ENCODE measurements around the gene PKP4.

PKP4 gene

DNA sequence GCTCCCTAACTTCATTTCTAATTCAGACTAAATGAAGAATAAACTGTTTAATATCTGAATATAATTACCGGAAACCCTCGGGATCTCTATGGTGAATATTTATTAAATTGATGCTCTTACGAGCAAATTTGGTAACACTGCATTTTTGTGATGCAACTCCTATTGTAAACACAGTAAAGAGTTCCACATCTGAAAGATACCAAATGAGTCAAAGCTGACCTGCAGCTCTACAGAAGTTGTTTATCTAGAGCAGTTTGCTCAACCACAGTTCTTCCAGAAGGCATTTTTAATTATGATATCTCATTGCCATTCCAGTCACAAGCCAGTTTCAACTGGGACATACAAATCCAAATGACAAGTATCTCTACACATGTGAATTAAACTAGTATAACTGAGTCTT, 129.7 kb downstream of the PKP4 start:
- DNase-seq (ENCODE audit: low read depth), result peak; percentile 78

GRCh38 chr2:158589303-158589702, 132.6 kb downstream of the PKP4 start:
- DNase-seq (ENCODE audit: low read depth), result no peak

DNA sequence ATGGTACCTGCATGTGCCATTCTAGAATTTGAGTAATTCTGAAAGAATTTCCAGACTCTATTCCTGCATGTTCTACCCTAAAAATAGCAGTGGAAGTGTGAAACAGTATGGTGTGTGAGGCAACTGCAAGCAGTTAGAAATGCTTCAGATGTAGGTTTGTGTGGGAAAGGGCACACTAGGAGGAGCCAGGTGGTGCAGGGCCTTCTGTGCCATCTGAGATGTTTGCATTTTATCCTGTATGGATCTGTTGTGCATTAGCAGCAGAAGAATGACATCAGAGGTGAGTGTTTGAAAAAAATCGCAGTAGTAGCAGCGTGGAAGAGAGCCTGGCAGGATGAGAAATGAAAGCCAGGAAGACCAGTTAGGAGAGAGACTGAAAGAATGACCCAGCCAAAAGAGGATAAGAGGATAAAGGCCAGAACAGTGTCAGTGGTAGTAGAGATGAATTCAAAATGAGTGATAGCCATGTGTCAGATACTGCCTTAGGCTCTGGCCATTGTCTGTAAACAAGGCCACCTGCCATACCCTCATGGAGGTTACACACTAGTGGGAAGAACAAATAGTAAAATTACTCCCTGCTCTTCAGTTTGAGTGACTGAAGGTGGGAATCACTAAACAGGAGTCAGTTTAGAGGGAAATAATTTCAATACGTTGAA, 142.2 kb downstream of the PKP4 start:
- DNase-seq (ENCODE audit: low read depth), result peak; percentile 22

DNA sequence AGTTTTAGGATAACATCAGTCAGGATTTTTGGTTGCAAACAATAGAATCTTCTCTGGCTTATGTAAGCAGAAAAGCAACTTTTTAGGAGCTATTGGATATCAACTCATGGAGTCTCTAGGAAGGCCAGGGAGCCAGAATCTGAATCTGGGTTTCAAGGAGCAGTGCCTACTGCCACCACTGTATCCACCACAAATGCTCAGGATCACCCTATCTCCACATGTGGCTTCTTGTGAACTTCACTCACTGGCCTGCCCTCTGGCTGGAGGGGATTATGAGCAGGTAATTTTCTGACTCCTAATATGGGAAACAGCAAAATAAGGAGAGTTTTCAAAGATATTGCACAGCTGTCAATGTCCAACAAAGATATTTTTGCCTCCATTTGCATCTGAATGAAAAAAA, 142.9 kb downstream of the PKP4 start:
- DNase-seq (ENCODE audit: low read depth), result no peak

DNA sequence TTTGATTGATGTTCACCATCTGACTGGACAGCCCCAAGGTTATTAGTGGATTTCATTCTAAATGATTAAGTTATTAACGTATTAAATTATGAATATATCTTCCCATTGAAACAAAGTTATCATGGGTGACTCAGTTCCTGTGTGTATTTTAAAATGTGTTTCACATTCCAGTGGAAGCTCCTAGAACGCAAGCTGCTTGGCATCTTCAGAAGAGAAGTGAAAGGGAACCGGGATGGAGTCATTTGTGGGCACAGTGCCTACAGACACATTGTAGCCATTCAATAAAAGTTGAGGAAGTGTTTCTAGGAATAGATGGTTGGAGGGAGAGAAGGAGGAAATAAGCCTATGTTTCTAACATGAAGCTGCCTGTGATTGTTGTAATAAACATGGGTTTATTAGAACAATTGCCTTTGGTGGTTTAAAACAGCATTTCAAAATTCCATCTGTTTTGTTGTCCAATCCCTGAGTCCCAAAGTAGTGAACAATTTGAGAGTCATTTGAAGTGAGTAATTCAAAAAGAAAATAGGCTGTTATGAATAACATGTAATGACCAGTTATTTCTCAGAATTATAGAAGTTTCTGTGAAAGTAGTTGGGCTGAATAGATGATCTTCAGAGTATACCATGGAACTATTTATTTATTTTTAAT, 143.5 kb downstream of the PKP4 start:
- DNase-seq (ENCODE audit: low read depth), result peak; percentile 95

GRCh38 chr2:158602027-158602426, 145.3 kb downstream of the PKP4 start:
- no peak for DNase-seq (ENCODE audit: low read depth)

DNA sequence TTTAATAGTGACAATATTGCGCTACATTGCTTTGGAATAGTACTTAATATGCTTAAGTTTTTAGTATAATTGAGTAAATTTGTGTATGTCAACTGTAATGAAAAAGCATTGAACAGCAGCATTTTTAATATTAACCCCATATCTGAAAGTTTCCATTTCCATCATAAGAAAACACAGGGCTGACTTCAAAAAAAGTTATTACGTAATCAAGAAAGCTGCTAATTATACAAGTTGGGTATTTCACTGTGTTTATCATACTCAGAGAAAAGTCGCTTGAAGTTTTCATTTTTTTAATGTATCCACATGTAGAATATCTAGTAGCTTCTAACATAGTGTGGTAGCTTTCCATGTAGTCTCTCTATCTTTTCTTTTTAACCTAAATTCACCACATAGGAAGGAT, 146.5 kb downstream of the PKP4 start:
- DNase-seq (ENCODE audit: low read depth), result no peak

DNA sequence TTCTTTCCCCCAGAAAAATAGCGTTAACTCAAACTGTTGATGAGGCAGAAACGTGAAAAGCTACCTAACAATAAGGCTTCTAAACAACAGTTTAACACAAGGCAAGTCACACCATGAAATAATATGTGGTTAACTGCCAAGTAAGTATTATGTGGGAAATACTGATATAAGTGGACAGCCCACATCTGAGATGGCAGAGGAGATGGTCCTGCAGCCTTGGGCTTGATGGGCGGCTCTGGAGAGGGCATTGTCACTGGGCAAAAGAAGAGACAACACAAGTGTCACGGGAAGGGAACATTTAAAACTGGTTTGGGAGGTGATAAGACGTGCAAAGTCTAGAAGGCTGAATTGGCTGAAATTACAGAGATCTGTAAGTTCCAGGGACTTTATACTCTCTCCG, 147.2 kb downstream of the PKP4 start:
- no peak for DNase-seq (ENCODE audit: low read depth)

GRCh38 chr2:158610059-158610458, 153.3 kb downstream of the PKP4 start:
- no peak for DNase-seq (ENCODE audit: low read depth)

GRCh38 chr2:158616480-158617000, 159.8 kb downstream of the PKP4 start:
- DNase-seq (ENCODE audit: low read depth), result no peak

- DNase-seq (ENCODE audit: low read depth), result peak; percentile 16
Observed at GRCh38 chr2:158618891-158619490, 162.2 kb downstream of the PKP4 start.

DNA sequence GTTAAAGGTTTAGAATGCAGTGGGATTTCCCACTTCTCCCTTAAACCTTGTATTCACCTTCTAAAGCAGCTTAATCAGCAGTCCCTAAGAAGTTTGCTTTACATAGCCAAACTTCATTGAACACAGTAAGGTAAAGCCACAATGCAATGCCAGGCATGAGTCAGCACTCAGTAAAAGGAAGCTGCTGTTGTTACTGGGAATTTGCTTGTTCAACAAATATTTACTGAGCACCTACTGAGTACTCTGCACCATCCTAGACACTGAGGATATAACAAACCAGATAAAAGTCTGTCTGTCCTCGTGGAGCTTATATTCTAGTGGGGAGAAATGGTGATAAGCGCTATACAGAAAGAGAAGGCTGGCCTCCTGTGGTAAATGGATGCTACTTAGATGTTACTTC, 162.7 kb downstream of the PKP4 start:
- peak; percentile 42 for DNase-seq (ENCODE audit: low read depth)

DNA sequence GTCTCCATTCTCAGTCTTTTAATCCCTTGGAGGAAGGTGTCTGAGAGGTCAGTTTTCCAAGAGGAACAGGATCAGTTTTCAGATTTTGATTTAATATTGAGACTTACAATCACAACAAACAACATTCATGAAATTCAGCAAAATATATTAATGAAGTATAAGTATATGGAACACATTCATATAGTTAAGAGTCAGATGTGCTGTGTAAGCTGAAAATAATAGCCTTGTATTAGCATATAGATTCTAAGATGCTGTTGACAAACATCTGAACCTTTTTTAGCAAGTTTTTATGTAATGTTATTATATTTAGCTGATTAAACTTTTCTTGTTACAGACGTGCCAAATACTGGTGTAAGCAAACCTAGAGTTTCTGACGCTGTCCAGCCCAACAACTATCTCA, 163.9 kb downstream of the PKP4 start:
- DNase-seq (ENCODE audit: low read depth), result no peak

GRCh38 chr2:158624071-158624667, 167.4 kb downstream of the PKP4 start:
- no peak for DNase-seq (ENCODE audit: low read depth)

DNA sequence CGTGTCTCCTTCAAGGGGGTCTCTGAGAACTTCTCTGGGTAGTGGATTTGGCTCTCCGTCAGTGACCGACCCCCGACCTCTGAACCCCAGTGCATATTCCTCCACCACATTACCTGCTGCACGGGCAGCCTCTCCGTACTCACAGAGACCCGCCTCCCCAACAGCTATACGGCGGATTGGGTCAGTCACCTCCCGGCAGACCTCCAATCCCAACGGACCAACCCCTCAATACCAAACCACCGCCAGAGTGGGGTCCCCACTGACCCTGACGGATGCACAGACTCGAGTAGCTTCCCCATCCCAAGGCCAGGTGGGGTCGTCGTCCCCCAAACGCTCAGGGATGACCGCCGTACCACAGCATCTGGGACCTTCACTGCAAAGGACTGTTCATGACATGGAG, 168.2 kb downstream of the PKP4 start:
- DNase-seq (ENCODE audit: low read depth), result no peak

- no peak for DNase-seq (ENCODE audit: low read depth)
Observed at GRCh38 chr2:158629116-158629515, 172.4 kb downstream of the PKP4 start.

DNA sequence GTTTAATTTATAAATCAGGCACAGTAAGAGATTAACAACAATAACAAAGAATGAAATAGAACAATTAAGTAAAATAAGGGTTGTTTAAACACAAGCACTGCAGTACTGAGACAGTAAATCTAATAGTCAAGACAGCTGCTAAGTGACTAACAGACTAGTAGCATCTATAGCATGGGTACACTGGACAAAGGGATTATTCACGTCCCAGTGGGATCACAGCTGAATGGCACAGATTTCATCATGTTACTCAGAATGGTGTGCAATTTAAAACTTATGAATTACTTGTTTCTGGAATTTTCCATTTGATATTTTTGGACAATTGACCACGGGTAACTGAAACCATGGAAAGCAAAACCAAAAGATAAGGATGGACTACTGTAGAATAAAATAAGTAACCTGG, 176.5 kb downstream of the PKP4 start:
- DNase-seq (ENCODE audit: low read depth), result no peak

DNA sequence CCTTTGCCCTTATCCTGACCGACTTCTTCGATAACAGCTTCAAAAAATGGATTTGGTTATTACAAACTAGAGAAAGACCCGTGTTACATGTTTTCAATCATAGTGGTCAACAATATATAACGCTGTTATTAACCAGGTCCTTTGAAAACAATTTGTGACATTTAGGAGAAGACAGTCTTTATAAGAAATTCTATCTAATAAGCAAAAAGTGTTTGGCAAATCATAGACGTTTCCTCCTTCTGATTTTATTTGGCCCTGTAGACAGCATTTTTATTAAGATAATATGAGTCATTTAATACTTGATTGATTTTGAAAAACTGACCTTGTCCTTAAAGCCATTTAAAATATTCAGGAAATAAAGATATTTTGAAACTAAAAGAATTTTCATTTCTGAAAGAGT, 177.9 kb downstream of the PKP4 start:
- DNase-seq (ENCODE audit: low read depth), result no peak

GRCh38 chr2:158635961-158636601, 179.3 kb downstream of the PKP4 start:
- no peak for DNase-seq (ENCODE audit: low read depth)

DNA sequence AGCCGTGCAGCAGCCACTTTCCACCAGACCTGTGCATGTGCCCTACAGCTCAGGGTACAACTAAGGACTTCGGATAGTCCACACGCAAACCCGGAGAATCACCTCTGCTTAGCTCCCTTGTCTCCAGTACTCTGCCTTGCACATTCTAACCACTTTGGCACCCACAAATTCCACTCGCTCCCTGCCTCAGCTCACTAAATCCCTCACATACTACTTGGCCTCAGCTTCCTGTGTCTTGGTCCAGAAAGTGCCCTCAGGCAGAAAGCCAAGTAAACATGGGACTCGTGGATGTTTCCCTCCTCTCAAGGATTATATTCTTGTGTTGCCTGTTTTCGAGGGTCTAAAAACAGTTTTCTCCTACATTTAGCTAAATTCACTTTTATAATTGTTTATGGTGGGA, 180.6 kb downstream of the PKP4 start:
- peak; percentile 55 for DNase-seq (ENCODE audit: low read depth)

GRCh38 chr2:158644139-158644538, 187.4 kb downstream of the PKP4 start:
- peak; percentile 85 for DNase-seq (ENCODE audit: low read depth)

- DNase-seq (ENCODE audit: low read depth), result no peak
Observed at GRCh38 chr2:158645299-158645698, 188.5 kb downstream of the PKP4 start.
